GM19238 (cell line): ENCODE measurements around the gene SLC6A6.

Experiments
- DNase-seq: peaks from one replicate; pipeline ENCODE4 v3.0.0; 2011; ENCODE audit warnings: low spot score; ENCODE audit not compliant: insufficient read length

SLC6A6 gene

DNA sequence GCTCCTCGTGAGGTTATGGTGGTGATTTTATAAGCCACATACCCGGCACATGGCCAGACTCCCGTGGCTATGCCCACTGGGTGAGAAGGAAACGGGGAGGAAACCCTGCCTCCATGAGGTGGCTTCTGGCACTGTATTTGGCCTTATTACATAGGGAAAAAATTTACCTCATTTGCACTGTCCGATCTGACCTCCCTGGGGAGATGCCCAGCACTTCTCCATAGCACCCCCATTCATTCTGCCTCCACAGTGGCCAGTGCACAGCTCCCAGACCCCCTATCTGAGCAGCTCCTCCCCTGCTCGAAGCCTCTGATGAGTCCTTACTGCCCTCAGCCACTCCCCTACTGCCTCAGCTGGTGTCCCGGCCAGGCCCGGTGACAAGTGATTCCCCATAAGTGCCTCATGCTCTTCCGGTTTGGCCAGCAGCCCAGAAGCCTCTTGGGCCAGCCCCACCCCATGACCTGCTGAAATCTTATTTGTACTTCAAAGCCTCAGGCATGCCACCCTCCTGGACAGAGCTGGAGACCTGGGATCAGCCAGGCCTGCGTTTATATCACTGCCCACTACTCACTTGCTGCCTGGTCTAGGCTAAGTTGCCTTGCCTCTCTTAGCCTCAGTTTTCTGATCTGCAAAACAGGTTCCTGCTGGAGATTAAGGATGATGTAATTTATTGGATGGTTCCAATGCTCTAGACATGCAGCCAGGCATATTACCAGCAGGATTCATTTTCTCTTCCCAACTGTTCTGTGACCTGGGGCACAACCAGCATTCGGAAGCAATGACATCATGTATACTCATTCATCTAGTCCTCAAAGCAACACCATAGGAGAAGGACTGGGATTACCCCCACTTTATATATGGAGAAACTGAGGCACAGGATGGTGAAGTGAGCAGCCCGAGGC lies 30.6 kb upstream of the SLC6A6 start:
- DNase-seq, result no peak

DNA sequence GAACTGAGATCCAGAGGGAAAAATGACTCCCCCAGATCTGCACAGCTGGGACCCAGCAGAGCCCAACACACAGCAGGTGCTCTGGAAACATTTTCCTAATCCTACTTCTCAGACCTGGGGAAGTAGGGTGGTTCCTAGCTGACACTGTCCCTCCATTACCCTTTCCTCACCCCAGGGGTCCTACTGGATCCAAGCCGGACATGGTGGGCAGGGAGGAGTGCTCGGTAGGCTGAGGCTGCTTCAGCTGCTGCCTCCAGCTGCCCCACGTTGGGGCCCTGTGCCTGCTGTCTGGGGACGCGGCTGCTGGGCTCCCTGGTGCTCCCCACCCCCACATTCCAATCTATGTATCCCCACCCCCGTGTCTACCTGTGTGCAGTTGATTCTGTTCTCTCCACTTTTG lies 29.8 kb upstream of the SLC6A6 start:
- no peak for DNase-seq

DNA sequence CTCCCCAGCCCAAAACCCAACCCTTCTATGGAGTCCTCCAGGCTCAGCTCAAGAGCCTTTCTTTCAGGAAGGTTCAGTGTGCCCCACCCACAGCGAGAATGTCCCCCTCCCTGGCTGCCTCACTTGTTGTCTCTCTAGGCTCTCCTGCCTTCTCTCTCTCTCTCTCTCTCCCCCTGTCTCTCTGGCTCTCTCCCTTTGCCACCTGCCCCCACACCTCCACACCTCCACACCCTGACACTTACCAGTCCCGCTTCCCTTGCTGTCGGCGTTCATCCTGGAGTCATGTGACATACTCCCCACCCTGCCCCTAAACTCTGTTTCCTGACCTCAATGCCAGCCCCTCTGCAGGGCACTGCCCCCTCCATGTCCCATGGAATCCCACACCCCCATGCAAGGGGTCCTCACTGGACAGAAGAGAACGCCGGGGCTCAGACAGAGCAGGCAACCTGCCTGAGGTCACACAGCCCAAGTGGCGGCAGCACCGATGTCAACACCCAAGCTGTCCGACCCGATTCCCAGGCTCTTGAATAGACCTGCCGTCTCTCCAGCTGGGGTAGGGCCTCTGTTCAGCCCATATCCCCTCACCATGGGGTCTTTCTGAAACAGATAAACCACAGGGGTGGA lies 28.5 kb upstream of the SLC6A6 start:
- no peak for DNase-seq

DNA sequence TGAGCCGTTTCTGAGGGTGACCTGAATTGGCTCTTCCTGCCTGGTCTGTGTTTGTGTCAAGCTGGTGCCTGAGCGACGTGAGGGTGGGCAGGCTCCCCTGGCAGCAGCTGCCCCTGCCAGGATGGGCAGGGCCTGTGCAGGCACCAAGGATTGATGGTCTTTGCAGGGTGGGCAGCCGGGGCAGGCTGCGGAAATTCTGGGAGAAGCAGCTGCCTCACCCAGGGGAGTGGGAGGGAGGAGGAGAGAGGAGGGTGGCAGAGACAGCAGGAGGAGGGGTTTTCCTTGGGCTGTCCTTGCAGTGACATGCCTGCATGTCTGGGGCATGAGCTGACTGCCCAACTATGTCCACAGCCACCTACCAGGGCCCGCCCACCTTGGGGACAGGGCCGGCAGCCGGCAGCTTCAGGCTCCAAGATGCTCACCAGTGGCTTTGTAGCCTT lies 27.9 kb upstream of the SLC6A6 start:
- no peak for DNase-seq

DNA sequence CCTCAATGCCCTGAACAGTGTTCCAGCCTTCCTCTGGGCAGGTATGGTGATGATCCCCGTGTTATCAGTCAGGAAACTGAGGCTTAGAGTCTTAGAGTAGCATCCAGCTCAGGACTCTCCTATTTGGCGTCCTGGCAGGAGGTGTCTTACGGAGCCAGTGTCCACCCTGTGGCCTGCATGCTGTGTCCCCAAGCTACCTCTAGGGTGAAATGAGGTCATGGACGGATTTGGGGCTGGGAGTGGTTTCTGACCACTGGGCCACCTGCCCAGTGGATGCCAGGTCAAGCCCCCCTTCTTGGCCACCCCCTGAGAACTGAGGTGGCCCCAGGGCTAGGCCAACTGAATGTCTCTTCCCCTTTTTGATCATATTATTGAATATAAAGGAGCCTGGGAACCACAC lies 27.2 kb upstream of the SLC6A6 start:
- DNase-seq, result no peak

GRCh38 chr3:14376348-14377043 lies 25.9 kb upstream of the SLC6A6 start:
- no peak for DNase-seq

DNA sequence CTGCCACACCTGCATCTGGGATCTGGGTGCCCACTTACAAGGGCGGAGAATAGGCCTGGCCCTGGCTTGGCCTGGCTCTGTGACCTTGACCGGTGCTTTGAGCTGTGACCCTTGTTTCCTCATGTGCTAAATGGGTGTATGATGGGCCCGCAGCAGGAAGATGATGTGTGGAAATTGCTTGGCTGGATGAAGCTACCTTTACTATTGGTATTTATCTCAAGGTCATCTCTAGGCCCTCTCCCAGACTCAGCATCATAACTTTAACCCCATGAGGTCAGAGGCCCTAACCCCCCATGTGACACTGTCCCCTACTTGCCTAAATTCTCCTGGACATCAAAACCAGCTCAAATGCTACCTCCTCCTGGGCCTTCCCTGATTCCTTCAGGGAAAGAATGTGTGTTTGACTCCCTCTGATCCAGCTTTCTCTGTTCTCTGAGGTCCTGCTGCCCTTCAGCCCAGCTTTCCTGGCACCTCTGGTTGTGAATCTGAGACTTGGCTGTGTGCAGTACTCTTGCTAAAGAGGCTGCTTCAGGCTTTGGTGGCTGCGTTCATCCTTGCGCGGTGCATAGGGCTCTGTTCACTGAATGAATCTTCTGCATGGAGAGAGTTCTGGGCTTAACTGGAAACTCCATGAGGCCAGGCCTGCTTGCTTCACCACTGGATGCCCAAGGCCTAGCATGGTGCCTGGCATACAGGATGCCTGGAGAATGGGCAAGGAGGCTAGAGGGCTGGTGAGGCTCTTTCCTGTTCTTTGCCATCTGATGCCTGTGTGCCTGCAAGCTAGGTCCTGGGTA lies 25.2 kb upstream of the SLC6A6 start:
- no peak for DNase-seq

- DNase-seq, result peak; percentile 35
Observed at GRCh38 chr3:14377838-14378169, 24.6 kb upstream of the SLC6A6 start.

DNA sequence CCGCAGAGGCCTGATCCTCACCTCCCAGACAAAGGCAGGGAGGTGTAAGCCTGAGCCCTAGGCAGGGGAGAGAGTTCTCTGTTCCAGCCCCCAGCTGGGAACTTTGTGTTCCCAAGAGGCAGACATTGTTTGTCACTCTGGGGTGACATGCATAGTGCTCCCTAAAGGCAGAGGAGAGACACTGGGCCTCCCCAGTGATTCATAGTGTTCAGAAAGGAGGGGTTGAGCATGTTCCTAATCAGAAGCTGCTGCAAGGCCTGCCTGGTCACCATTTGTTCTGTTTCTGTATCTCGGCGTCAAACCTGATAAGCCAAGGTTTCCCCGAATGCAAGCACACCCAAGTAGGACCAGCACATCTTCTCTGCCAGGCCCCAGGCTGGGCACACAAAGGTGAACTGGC lies 24.0 kb upstream of the SLC6A6 start:
- no peak for DNase-seq

DNA sequence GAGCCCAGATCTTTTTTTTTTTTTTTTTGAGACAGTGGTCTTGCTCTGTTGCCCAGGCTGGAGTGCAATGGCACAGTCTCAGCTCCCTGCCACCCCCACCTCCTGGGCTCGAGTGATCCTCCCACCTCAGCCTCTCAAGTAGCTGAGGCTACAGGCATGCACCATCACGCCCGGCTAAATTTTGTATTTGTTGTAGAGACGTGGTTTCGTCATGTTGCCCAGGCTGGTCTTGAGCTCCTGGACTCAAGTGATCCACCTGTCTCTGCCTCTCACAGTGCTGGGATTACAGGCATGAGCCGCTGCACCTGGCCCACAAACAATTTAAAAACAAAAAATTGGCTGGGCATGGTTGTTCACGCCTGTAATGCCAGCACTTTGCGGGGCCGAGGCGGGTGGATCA lies 22.6 kb upstream of the SLC6A6 start:
- no peak for DNase-seq

DNA sequence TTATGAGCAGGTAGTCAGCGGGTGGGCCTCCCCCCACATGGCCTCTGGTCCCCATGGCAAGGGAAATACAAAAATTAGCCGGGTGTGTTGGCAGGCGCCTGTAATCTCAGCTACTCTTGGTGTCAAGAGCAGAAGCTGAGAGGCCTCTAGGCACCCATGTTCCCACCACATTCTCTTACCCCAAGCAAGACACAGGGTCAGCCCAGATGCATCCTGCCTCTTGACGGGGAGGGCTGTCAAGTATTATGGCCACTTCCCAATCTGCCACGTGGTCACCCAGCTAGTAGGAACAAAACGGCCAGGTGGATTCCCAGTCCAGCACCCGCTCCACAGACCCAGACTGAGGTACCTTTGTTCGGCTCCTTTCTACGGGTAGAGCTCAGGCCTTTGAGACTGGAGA lies 16.2 kb upstream of the SLC6A6 start:
- no peak for DNase-seq

DNA sequence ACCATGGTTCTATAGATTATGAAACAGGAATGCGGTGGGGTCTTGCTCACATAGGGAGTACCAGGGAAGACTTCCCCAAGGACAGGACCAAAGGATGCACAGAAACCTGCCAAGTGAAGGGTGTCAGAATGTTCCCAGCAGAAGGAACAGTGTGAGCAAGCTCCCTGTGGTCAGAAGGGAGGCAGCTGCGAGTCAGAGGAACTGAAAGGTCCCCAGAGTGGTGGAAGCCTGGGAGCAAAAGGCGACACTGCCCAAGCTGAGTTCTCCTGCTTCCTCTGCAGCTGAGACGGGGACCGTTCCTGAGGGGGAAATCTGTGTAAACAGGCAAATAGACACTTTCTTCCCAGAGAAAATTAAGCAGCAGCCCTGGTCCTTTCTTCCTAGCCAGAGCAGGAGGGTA lies 14.2 kb upstream of the SLC6A6 start:
- DNase-seq, result no peak

GRCh38 chr3:14389166-14389606 lies 13.2 kb upstream of the SLC6A6 start:
- no peak for DNase-seq

DNA sequence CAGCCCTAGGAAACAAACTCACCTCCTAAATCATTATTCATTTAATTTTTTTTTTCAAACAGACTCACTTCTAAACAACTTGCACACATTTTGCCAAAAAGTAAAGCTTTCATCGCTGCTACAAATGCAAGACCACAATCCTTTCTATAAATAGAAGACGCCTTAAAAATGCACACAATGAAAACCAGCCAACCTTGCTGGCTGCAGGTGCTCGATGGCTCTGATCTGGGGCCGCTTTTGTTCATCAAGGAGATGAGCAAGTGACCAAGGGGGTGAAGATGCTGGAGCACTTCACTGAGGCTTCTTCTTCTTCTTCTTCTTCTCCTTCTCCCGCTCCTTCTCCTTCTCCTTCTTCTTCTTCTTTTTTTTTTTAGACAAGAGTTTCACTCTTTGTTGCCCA lies 12.7 kb upstream of the SLC6A6 start:
- no peak for DNase-seq

DNA sequence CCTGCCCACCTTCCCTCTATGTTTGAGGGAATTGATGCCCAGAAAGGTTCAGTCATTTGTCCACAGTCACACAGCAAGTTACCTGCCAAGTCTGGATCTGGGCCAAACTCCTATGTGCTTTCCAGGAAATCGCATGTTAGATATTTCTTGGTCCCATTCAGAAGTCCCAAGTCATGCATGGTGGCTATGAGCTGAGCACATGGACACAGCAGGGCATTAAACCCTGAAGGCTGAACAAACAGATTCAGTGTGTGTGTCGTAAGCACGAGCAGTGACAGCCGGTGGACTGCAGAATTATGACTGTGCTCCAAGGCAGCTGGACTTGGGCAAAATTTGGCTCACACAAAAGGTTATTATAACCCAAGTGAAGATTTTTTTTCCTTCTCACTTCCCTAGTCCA lies 11.4 kb upstream of the SLC6A6 start:
- DNase-seq, result no peak

DNA sequence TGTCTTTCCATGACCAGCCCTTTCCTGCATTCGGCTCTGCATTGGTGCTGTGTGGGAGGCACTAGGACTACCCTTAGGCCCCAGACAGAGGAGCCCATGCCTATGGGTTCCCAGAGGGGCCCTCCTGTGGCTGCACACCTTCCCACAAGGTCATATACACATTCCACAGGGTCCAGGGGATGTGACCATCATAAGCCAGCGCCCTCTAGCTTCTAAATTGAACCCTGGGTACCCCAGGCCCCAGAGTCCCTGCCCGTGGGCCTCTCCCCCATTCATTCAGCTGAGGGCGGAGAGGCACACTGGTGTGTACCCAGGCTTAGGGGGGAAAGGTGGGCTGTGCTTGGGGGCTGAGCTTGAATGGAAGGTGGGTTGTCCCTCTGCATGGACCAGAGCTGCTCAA lies 10.2 kb upstream of the SLC6A6 start:
- no peak for DNase-seq

DNA sequence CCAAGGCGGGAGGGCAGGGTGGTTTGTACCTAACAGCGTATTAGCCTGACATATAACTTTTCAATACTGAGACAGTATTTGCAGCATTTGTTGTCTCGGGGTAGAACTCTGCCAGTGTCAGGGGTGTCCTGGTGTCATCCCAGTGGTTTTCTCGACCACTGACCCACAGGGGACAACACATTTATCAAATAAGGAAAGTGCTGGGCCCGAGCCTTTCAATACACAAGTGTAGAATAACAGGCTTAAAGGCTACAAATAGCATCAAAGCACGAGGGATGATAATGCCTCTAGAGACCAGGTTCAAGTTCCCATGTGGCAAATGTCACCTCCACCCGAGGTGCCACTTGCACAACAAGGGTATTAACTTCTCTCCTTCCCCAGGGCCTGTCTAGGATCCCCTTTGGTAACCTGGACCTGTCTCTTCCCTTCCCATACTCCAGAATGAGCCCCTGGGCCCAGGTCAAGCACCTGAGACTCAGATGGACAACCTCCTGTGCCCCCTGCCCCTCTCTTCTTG lies 9.5 kb upstream of the SLC6A6 start:
- no peak for DNase-seq

DNA sequence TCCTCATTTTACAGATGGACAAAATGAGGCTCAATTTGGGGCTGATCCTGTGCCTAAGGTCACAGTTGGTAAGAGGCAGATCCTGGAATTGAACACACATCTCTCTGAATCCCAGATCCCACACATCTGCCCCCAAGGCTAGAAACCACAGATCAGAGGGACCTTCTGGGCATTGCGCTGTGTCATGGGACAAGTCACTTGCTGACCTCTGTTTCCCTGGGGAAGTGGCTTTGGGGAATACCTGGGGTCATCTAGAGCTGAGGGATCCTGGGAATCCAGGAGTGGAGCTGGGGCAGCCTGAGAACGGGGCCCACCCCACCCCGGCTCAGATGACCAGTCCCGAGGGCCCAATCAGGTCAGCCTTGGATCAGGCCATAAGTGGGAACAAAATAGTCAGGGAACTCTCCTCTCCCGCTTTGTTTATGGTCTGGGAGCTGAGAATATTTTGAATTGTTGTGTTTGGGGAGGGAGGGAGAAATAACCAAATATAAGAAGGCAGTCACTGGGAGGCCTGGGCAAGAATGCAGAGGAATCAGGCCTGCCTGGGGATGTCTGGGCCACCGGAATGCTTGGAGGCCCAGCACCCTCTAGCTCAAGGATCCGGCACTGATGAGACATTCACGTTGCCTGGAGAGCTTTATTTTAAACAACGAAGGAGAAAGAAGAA lies 8.8 kb upstream of the SLC6A6 start:
- DNase-seq, result no peak

DNA sequence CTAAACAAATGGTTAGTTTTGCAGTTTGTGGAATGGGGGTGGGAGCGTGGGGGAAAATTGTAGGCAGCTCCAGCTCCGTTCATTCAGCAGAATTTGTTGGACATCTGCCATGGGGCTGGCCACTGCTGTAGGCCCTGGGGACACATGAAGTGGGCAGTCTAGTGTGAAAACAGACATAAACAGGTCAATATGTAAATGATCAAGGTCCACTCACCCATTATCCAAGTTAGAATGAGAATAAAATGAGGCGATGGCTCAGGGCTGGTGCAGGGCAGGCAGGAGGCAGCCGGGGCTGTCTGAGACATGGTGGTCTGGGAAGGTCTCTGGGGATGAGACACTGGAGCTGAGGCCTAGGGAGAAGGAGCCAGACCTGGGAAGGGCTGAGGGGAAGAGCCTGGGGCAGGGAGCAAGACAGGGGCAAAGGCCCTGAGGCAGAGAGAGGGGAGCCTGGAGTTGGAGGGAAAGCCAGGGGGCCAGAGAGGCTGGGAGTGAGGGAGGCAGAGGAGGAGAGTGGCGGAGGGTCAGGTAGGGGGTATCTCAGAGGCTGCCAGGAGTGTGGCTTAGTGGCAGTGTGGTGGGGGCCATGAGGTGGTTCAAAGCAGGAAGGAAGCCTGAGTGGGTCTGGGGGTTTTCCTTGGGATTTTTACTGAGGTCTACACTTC lies 6.2 kb upstream of the SLC6A6 start:
- DNase-seq, result no peak

DNA sequence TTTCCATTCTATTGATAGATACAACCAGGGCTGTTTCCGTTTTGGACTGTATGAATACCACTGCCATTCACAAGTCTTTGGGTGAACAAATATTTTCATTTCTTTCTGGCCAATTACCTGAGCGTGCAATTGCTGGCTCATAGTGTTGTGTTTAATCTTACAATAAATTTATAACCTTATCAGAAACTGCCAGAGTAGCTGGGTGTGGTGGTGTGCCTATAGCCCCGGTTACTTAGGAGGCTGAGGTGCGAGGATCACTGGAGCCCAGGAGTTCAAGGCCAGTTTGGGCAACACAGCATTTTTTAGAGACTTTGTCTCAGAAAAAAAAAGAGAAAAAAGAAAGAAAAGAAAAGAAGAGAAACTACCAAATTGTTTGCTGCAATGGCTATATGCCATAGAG lies 5.4 kb upstream of the SLC6A6 start:
- no peak for DNase-seq
